Dermis microvascular lymphatic vessel endothelial cell (primary cell): ENCODE measurements around the gene PCDHGA1. TPM values are rescaled to one million over a fixed set of nuclear protein-coding genes. Genes with fewer than 3 reads are reported as not detected.
"Not testable (repeated sequence)": the region's sequence is repeated elsewhere in the genome, so short reads cannot be mapped to it uniquely, and the experiment has no call there.

Experiments
- DNase-seq, 2 donors: peaks; one replicate each; pipeline versions ENCODE4 v3.0.0 to v3.0.0-alpha.2; 2010; ENCODE audit warnings: low read depth in 2 of 2
- total RNA-seq: library from RNA; depleted of rRNA; stranded (reverse); fragments of >200 nt; gene quantifications from 2 replicates; pipeline ENCODE4 v1.2.1, GENCODE V29; 2014

PCDHGA1 gene
- total RNA-seq, 1 donor from 2014 or later: 0.26 TPM

DNA sequence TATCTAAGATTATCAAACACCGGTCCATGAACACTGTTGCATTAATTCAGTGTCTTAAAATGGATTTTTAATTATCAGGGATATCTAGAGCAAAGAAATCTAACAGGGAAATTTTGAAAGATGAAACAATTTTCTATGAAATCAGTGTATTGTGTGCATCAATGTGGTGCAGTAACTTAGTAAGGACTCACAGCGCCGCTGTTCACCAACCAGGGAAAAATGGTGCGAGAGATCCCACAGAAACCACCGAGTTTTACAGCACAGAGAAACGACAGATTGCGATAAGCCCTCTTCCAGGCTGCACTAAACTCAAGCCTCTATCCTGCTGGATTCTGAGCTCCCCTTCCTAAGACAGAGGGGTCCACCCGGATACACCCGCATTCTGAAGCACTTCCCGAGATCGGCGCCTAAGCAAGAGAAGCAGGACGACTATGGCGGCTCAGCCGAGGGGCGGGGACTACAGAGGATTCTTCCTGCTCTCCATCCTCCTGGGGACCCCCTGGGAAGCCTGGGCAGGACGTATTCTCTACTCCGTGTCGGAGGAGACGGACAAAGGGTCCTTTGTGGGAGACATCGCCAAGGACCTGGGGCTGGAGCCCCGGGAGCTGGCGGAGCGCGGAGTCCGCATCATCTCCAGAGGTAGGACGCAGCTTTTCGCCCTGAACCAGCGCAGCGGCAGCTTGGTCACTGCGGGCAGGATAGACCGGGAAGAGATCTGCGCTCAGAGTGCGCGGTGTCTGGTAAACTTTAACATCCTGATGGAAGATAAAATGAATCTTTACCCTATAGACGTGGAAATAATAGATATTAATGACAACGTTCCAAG is 52.4 kb downstream of the PCDHGA1 start, which contains the start of gene PCDHGA7:
Gene PCDHGA7 (plus strand): TSS at position 274 of the 826 bp plus-strand sequence. CDS start 158 bp downstream, at position 432.
- DNase-seq: peak in 1 of 2 donors; percentile 43

DNA sequence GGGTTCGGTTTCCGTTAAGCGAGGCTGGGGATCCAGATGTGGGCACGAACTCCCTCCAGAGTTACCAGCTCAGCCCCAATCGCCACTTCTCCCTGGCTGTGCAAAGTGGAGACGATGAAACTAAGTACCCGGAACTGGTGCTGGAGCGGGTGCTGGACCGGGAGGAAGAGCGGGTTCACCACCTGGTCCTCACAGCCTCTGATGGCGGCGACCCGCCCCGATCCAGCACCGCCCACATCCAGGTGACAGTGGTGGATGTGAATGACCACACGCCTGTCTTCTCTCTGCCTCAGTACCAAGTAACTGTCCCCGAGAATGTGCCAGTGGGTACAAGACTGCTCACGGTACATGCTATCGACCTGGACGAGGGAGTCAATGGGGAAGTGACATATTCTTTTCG is 53.0 kb downstream of the PCDHGA1 start:
- DNase-seq: no peak

GRCh38 chr5:141384471-141385267 is 54.4 kb downstream of the PCDHGA1 start:
- no peak for DNase-seq

GRCh38 chr5:141387557-141388311 is 57.4 kb downstream of the PCDHGA1 start, which contains the start of gene PCDHGB4:
PCDHGB4 (plus strand) TSS chr5:141387698; CDS start chr5:141387885, 187 bp downstream.
- peak in 1 of 2 donors; percentile 56 for DNase-seq

DNA sequence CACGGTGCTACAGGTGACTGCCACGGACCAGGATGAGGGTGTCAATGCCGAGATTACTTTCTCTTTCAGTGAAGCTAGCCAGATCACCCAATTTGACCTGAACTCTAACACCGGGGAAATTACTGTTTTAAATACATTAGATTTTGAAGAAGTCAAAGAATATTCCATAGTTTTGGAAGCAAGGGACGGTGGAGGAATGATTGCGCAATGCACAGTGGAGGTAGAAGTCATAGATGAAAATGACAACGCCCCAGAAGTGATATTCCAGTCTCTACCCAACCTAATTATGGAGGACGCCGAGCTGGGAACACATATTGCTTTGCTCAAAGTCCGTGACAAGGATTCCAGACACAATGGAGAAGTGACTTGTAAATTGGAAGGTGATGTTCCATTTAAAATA is 58.3 kb downstream of the PCDHGA1 start:
- no peak for DNase-seq

- DNase-seq: no peak
Measured at GRCh38 chr5:141389153-141390042, 59.1 kb downstream of the PCDHGA1 start.

DNA sequence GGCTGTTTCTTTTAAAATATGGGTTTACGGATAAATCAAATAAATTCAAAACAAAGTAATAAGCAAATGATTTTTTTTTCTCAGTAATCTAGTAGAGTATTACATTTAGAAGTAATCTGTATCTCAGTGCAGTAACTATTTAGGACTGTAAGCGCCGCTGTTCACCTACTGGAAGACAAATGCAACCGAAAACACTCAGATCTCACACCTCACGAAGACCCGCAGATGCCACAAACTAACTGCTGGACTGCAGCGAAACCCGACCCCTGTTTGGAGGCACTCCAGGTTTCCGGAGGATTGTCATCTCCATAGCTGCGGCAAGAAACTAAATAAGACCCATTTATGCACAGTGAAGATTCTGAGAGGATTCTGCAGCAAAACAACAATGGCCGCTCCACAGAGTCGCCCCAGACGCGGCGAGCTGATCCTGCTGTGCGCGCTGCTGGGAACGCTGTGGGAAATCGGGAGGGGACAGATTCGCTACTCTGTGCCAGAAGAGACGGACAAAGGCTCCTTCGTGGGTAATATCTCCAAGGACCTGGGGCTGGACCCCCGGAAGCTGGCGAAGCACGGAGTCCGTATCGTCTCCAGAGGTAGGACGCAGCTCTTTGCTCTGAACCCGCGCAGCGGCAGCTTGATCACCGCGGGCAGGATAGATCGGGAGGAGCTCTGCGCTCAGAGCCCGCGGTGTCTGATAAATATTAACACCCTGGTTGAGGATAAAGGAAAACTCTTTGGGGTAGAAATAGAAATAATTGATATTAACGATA is 62.3 kb downstream of the PCDHGA1 start, which contains the start of gene PCDHGA8:
Gene PCDHGA8 (plus strand): TSS at position 205 of the 770 bp plus-strand sequence. CDS start 181 bp downstream, at position 386.
- DNase-seq: no peak

GRCh38 chr5:141393267-141393666 is 63.0 kb downstream of the PCDHGA1 start:
- DNase-seq: no peak

DNA sequence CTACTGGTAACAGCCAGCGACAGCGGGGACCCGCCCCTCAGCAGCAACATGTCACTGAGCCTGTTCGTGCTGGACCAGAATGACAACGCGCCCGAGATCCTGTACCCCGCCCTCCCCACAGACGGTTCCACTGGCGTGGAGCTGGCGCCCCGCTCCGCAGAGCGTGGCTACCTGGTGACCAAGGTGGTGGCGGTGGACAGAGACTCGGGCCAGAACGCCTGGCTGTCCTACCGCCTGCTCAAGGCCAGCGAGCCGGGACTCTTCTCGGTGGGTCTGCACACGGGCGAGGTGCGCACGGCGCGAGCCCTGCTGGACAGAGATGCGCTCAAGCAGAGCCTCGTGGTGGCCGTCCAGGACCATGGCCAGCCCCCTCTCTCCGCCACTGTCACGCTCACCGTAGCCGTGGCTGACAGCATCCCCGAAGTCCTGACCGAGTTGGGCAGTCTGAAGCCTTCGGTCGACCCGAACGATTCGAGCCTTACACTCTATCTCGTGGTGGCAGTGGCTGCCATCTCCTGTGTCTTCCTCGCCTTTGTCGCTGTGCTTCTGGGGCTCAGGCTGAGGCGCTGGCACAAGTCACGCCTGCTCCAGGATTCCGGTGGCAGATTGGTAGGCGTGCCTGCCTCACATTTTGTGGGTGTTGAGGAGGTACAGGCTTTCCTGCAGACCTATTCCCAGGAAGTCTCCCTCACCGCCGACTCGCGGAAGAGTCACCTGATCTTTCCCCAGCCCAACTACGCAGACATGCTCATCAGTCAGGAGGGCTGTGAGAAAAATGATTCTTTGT is 64.3 kb downstream of the PCDHGA1 start:
- not testable (repeated sequence) for DNase-seq

GRCh38 chr5:141397756-141398551 is 67.6 kb downstream of the PCDHGA1 start, which contains the start of gene PCDHGB5:
PCDHGB5 (plus strand) TSS chr5:141397947; CDS start chr5:141398128, 181 bp downstream.
- DNase-seq: peak; percentile 18 to 70

GRCh38 chr5:141398608-141399007 is 68.3 kb downstream of the PCDHGA1 start:
- DNase-seq: no peak

- no peak for DNase-seq
Measured at GRCh38 chr5:141399555-141400258, 69.4 kb downstream of the PCDHGA1 start.

DNA sequence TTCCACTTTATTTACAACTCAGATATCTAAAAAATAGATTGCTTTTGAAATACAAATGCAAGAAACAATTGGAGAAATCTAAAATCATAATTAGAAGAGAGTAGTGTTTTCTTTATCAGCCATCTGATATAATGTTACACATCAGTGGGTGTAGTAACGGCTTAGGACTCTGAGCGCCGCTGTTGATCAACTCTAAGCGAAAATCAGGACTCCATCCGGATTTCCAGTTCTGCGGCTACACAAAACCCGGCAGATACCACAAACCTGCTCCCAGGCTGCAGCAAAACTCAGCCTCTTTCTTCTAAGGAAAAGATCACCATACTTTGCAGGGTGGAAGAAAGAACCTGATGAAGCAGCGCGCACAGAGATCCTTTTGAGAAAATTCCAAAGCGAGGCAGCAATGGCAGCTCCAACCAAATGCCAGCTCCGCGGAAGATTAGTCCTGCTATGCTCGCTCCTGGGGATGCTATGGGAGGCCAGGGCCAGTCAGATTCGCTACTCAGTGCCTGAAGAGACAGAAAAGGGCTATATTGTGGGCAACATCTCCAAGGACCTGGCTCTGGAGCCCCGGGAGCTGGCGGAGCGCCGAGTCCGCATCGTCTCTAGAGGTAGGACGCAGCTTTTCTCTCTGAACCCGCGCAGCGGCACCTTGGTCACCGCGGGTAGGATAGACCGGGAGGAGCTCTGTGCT is 72.4 kb downstream of the PCDHGA1 start, which contains the start of gene PCDHGA9:
Gene PCDHGA9 (plus strand): TSS at position 226 of the 691 bp plus-strand sequence. CDS start 175 bp downstream, at position 401.
- DNase-seq: peak in 1 of 2 donors; percentile 37

DNA sequence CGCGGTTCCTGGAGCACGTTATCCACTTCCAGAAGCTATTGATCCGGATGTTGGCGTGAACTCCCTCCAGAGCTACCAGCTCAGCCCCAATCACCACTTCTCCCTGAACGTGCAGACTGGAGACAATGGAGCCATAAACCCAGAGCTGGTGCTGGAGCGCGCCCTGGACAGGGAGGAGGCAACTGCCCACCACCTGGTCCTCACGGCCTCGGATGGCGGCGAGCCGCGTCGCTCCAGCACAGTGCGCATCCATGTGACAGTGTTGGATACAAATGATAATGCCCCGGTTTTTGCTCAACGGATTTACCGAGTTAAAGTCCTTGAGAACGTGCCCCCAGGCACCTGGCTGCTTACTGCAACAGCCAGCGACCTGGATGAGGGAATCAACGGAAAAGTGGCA is 73.1 kb downstream of the PCDHGA1 start:
- no peak for DNase-seq

DNA sequence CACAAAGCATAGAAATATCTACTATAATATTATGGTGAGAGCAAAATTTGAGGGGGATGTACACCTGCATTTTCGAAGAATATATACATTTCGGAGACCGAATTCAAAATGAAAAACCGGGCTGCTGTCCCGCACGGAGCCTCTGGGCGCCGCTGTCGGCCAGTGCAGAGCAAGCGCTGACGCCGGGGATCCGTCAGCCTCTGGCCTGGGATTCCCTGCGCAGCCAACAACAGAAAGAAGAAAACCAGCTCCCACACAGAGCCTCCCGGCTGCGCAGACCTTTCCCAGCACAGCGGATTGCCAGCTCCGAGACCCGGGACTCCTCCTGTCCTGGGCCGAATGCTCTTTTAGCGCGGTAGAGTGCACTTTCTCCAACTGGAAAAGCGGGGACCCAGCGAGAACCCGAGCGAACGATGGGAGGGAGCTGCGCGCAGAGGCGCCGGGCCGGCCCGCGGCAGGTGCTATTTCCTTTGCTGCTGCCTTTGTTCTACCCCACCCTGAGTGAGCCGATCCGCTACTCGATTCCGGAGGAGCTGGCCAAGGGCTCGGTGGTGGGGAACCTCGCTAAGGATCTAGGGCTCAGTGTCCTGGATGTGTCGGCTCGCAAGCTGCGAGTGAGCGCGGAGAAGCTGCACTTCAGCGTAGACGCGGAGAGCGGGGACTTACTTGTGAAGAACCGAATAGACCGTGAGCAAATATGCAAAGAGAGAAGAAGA is 77.6 kb downstream of the PCDHGA1 start, which contains the start of gene PCDHGB6:
Gene PCDHGB6 (plus strand): TSS at position 232 of the 716 bp plus-strand sequence. CDS start 182 bp downstream, at position 414.
- peak; percentile 11 to 35 for DNase-seq
